ENCODE results near the gene ACSS1. TPM values are rescaled to one million over a fixed set of nuclear protein-coding genes. Genes with fewer than 3 reads are reported as not detected.
"Not testable (repeated sequence)": the region's sequence is repeated elsewhere in the genome, so short reads cannot be mapped to it uniquely, and the experiment has no call there.

The ACSS1 gene
- total RNA-seq, 2 experiments from 2014 or later, result 8.5 to 10.7 TPM

- Mint-ChIP-seq H3K27ac (no peak overlapping the region), H3K4me3 (no peak overlapping the region), H3K4me1 (peaks cover 3% of the 10 kb centered on the region), H3K36me3 (ENCODE audit: low read depth) (peaks cover 22% of the 10 kb centered on the region), H3K27me3 (no peaks in the 10 kb centered on the region), H3K9me3 (ENCODE audit: low read depth) (no peaks in the 10 kb centered on the region)
- POLR2A ChIA-PET, result no interaction called here
- intact Hi-C loops (cut with DNase I, micrococcal nuclease), result no loop called here
- DNase-seq (no peak), ATAC-seq (no peak)
- CTCF ChIA-PET, result interaction anchor here (0.9 to 1.7 kb wide), 3 partner anchors 10 to 52 kb away, joined by 5 to 6 read pairs (median 6); partner anchors contain the start of gene ACSS1
Observed at GRCh38 chr20:25005220-25005619, 52.7 kb downstream of the ACSS1 start.

GRCh38 chr20:25003002-25003401, 54.9 kb downstream of the ACSS1 start:
- ChIA-PET POLR2A (no interaction called here), CTCF (no interaction called here)
- Mint-ChIP-seq H3K36me3 (ENCODE audit: low read depth) (peaks cover 16% of the 10 kb centered on the region), H3K27me3 (no peaks in the 10 kb centered on the region), H3K4me1 (peaks cover 4% of the 10 kb centered on the region), H3K4me3 (no peak overlapping the region), H3K9me3 (ENCODE audit: low read depth) (no peaks in the 10 kb centered on the region), H3K27ac (no peak overlapping the region)
- ATAC-seq, result no peak
- intact Hi-C loops (cut with DNase I, micrococcal nuclease), result no loop called here
- no peak for DNase-seq

- H3K4me3 Mint-ChIP-seq; H3K4me1 Mint-ChIP-seq; CTCF ChIA-PET; H3K9me3 Mint-ChIP-seq (ENCODE audit: low read depth); ATAC-seq; intact Hi-C loops (cut with DNase I, micrococcal nuclease); H3K27ac Mint-ChIP-seq; H3K27me3 Mint-ChIP-seq; POLR2A ChIA-PET; DNase-seq: not testable (repeated sequence)
- peaks cover 13% of the 10 kb centered on the region for H3K36me3 Mint-ChIP-seq (ENCODE audit: low read depth)
Observed at GRCh38 chr20:25001323-25001722, 56.6 kb downstream of the ACSS1 start.

- H3K4me1 Mint-ChIP-seq, result peaks cover 4% of the 10 kb centered on the region
- no peak for DNase-seq
- no peak overlapping the region for H3K4me3 Mint-ChIP-seq
- peaks cover 9% of the 10 kb centered on the region for H3K36me3 Mint-ChIP-seq (ENCODE audit: low read depth)
- H3K27ac Mint-ChIP-seq, result no peak overlapping the region
- ChIA-PET CTCF (no interaction called here), POLR2A (no interaction called here)
- intact Hi-C loops (cut with DNase I, micrococcal nuclease), result no loop called here
- ATAC-seq, result peak; percentile 23
- no peaks in the 10 kb centered on the region for H3K27me3 Mint-ChIP-seq
- no peaks in the 10 kb centered on the region for H3K9me3 Mint-ChIP-seq (ENCODE audit: low read depth)
Observed at GRCh38 chr20:25000268-25000801, 57.6 kb downstream of the ACSS1 start.

GRCh38 chr20:24999568-24999967, 58.4 kb downstream of the ACSS1 start:
- peaks cover 11% of the 10 kb centered on the region for H3K4me1 Mint-ChIP-seq
- H3K4me3 Mint-ChIP-seq, result no peak overlapping the region
- peaks cover 9% of the 10 kb centered on the region for H3K36me3 Mint-ChIP-seq (ENCODE audit: low read depth)
- no peaks in the 10 kb centered on the region for H3K9me3 Mint-ChIP-seq (ENCODE audit: low read depth)
- intact Hi-C loops (cut with DNase I, micrococcal nuclease), result loop anchor here in 1 of 2 experiments (10.0 kb wide), 1 partner anchor 625 kb away; the partner anchor contains the start of gene NANP
- ChIA-PET POLR2A (no interaction called here), CTCF (interaction anchor here (0.5 to 0.6 kb wide), 2 partner anchors 92 to 151 kb away, joined by 3 read pairs; no protein-coding TSS in a partner anchor)
- no peak for ATAC-seq
- H3K27me3 Mint-ChIP-seq, result no peaks in the 10 kb centered on the region
- DNase-seq, result no peak
- no peak overlapping the region for H3K27ac Mint-ChIP-seq

- Mint-ChIP-seq H3K36me3 (ENCODE audit: low read depth) (peaks cover 9% of the 10 kb centered on the region), H3K9me3 (ENCODE audit: low read depth) (no peaks in the 10 kb centered on the region), H3K4me3 (no peak overlapping the region), H3K4me1 (peaks cover 16% of the 10 kb centered on the region), H3K27ac (no peak overlapping the region), H3K27me3 (no peaks in the 10 kb centered on the region)
- ChIA-PET CTCF (interaction anchor here (0.5 to 0.8 kb wide), 2 partner anchors 64 to 92 kb away, joined by 3 to 4 read pairs; no protein-coding TSS in a partner anchor), POLR2A (no interaction called here)
- intact Hi-C loops (cut with DNase I, micrococcal nuclease), result loop anchor here in 1 of 2 experiments (10.0 kb wide), 1 partner anchor 626 kb away; the partner anchor contains the start of gene NANP
- no peak for ATAC-seq
- no peak for DNase-seq
Observed at GRCh38 chr20:24998631-24999445, 59.1 kb downstream of the ACSS1 start.

GRCh38 chr20:24998121-24998520, 59.8 kb downstream of the ACSS1 start:
- H3K27ac Mint-ChIP-seq, result no peak overlapping the region
- ATAC-seq, result no peak
- H3K36me3 Mint-ChIP-seq (ENCODE audit: low read depth), result peaks cover 9% of the 10 kb centered on the region
- intact Hi-C loops (cut with DNase I, micrococcal nuclease), result loop anchor here in 1 of 2 experiments (10.0 kb wide), 1 partner anchor 627 kb away; the partner anchor contains the start of gene NANP
- POLR2A ChIA-PET, result no interaction called here
- no peaks in the 10 kb centered on the region for H3K27me3 Mint-ChIP-seq
- H3K9me3 Mint-ChIP-seq (ENCODE audit: low read depth), result no peaks in the 10 kb centered on the region
- CTCF ChIA-PET, result interaction anchor here (0.8 kb wide), 2 partner anchors 65 to 84 kb away, joined by 3 to 4 read pairs; no protein-coding TSS in a partner anchor
- H3K4me1 Mint-ChIP-seq, result peaks cover 22% of the 10 kb centered on the region
- no peak overlapping the region for H3K4me3 Mint-ChIP-seq
- no peak for DNase-seq

- intact Hi-C loops (cut with DNase I, micrococcal nuclease), result loop anchor here in 1 of 2 experiments (10.0 kb wide), 1 partner anchor 628 kb away; the partner anchor contains the start of gene NANP
- no peak for DNase-seq
- Mint-ChIP-seq H3K9me3 (ENCODE audit: low read depth) (no peaks in the 10 kb centered on the region), H3K4me3 (no peak overlapping the region), H3K27ac (no peak overlapping the region), H3K36me3 (ENCODE audit: low read depth) (peaks cover under 1% of the 10 kb centered on the region), H3K27me3 (no peaks in the 10 kb centered on the region), H3K4me1 (peaks cover 22% of the 10 kb centered on the region)
- ChIA-PET POLR2A (no interaction called here), CTCF (interaction anchor here (0.6 to 4.0 kb wide), 8 partner anchors 8 to 474 kb away, joined by 3 to 96 read pairs (median 4); no protein-coding TSS in a partner anchor)
- ATAC-seq, result no peak
Observed at GRCh38 chr20:24996449-24997377, 61.2 kb downstream of the ACSS1 start.

- Mint-ChIP-seq H3K27me3 (no peaks in the 10 kb centered on the region), H3K4me3 (no peak overlapping the region), H3K27ac (no peak overlapping the region), H3K9me3 (ENCODE audit: low read depth) (no peaks in the 10 kb centered on the region), H3K36me3 (ENCODE audit: low read depth) (peaks cover 2% of the 10 kb centered on the region), H3K4me1 (peaks cover 29% of the 10 kb centered on the region)
- intact Hi-C loops (cut with DNase I, micrococcal nuclease), result loop anchor here (1.0 to 10.0 kb wide), 5 partner anchors 69 to 629 kb away; partner anchors contain the start of gene NANP (in 1 of the 2)
- no peak for DNase-seq
- POLR2A ChIA-PET, result no interaction called here
- CTCF ChIA-PET, result interaction anchor here (0.6 to 4.0 kb wide), 12 partner anchors 9 to 474 kb away, joined by 3 to 96 read pairs (median 4); no protein-coding TSS in a partner anchor
- no peak for ATAC-seq
Observed at GRCh38 chr20:24995741-24996448, 62.0 kb downstream of the ACSS1 start.
